ENCODE measurements around the gene AHRR. TPM values are rescaled to one million over a fixed set of nuclear protein-coding genes. Genes with fewer than 3 reads are reported as not detected.
A peak's percentile ranks its signal among the peaks of the same experiment; 100 is the strongest.

The AHRR gene
- total and polyA plus RNA-seq, 9 of the 15 experiments (the other 6 are each of a cell fraction or from before 2014, with no cell fraction given), result 0.06 to 1.6 (median 0.75) TPM; not detected in 1

- TF ChIP-seq SRSF9 (IDR thresholded peaks at IDR 0.05; ENCODE audit: borderline replicate concordance, low read depth, low read length) (no peak), ZNF707 (CRISPR knock-in tag; conservative IDR thresholded peaks at IDR 0.05) (no peak), POLR2A (conservative IDR thresholded peaks at IDR 0.05) (peak; percentile 89), E2F1 (CRISPR knock-in tag; IDR thresholded peaks at IDR 0.05) (0 out of 2 replicates have a peak, but pooled peaks have one; percentile 43), YBX1 (IDR thresholded peaks at IDR 0.05) (no peak), ZFP36 (IDR thresholded peaks at IDR 0.05; ENCODE audit: low read depth, low read length, partially characterized antibody) (no peak), ZFX (CRISPR knock-in tag; IDR thresholded peaks at IDR 0.05) (peak; percentile 76), PYGO2 (tag; IDR thresholded peaks at IDR 0.05) (no peak), ZBTB2 (IDR thresholded peaks at IDR 0.05) (no peak), SP2 (IDR thresholded peaks at IDR 0.05; ENCODE audit: extremely low read depth, low read depth, low read length, poor library complexity, severe bottlenecking) (no peak), RBBP5 (IDR thresholded peaks at IDR 0.05; ENCODE audit: borderline replicate concordance, insufficient read depth, low read length, poor library complexity, severe bottlenecking) (peak; percentile 87), CXXC5 (CRISPR knock-in tag; IDR thresholded peaks at IDR 0.05) (peak; percentile 69)
- TF ChIP-seq, protein P1, sequence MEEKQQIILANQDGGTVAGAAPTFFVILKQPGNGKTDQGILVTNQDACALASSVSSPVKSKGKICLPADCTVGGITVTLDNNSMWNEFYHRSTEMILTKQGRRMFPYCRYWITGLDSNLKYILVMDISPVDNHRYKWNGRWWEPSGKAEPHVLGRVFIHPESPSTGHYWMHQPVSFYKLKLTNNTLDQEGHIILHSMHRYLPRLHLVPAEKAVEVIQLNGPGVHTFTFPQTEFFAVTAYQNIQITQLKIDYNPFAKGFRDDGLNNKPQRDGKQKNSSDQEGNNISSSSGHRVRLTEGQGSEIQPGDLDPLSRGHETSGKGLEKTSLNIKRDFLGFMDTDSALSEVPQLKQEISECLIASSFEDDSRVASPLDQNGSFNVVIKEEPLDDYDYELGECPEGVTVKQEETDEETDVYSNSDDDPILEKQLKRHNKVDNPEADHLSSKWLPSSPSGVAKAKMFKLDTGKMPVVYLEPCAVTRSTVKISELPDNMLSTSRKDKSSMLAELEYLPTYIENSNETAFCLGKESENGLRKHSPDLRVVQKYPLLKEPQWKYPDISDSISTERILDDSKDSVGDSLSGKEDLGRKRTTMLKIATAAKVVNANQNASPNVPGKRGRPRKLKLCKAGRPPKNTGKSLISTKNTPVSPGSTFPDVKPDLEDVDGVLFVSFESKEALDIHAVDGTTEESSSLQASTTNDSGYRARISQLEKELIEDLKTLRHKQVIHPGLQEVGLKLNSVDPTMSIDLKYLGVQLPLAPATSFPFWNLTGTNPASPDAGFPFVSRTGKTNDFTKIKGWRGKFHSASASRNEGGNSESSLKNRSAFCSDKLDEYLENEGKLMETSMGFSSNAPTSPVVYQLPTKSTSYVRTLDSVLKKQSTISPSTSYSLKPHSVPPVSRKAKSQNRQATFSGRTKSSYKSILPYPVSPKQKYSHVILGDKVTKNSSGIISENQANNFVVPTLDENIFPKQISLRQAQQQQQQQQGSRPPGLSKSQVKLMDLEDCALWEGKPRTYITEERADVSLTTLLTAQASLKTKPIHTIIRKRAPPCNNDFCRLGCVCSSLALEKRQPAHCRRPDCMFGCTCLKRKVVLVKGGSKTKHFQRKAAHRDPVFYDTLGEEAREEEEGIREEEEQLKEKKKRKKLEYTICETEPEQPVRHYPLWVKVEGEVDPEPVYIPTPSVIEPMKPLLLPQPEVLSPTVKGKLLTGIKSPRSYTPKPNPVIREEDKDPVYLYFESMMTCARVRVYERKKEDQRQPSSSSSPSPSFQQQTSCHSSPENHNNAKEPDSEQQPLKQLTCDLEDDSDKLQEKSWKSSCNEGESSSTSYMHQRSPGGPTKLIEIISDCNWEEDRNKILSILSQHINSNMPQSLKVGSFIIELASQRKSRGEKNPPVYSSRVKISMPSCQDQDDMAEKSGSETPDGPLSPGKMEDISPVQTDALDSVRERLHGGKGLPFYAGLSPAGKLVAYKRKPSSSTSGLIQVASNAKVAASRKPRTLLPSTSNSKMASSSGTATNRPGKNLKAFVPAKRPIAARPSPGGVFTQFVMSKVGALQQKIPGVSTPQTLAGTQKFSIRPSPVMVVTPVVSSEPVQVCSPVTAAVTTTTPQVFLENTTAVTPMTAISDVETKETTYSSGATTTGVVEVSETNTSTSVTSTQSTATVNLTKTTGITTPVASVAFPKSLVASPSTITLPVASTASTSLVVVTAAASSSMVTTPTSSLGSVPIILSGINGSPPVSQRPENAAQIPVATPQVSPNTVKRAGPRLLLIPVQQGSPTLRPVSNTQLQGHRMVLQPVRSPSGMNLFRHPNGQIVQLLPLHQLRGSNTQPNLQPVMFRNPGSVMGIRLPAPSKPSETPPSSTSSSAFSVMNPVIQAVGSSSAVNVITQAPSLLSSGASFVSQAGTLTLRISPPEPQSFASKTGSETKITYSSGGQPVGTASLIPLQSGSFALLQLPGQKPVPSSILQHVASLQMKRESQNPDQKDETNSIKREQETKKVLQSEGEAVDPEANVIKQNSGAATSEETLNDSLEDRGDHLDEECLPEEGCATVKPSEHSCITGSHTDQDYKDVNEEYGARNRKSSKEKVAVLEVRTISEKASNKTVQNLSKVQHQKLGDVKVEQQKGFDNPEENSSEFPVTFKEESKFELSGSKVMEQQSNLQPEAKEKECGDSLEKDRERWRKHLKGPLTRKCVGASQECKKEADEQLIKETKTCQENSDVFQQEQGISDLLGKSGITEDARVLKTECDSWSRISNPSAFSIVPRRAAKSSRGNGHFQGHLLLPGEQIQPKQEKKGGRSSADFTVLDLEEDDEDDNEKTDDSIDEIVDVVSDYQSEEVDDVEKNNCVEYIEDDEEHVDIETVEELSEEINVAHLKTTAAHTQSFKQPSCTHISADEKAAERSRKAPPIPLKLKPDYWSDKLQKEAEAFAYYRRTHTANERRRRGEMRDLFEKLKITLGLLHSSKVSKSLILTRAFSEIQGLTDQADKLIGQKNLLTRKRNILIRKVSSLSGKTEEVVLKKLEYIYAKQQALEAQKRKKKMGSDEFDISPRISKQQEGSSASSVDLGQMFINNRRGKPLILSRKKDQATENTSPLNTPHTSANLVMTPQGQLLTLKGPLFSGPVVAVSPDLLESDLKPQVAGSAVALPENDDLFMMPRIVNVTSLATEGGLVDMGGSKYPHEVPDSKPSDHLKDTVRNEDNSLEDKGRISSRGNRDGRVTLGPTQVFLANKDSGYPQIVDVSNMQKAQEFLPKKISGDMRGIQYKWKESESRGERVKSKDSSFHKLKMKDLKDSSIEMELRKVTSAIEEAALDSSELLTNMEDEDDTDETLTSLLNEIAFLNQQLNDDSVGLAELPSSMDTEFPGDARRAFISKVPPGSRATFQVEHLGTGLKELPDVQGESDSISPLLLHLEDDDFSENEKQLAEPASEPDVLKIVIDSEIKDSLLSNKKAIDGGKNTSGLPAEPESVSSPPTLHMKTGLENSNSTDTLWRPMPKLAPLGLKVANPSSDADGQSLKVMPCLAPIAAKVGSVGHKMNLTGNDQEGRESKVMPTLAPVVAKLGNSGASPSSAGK (IDR thresholded peaks at IDR 0.05), result peak; percentile 99
These were observed 121.1 kb downstream of the AHRR start, which contains the start of gene EXOC3 (continued) for GRCh38 chr5:442335-443238.
